GM12873 (cell line): Measurements from ENCODE around the gene MCRIP2.

ENCODE experiments used
- CTCF ChIP-seq: IDR thresholded peaks from 2 replicates; pipeline ENCODE4 v1.5.1; 2012; ENCODE audit warnings: low read depth, mild to moderate bottlenecking, moderate library complexity, low read length, control low read depth; ENCODE audit not compliant: insufficient read depth; ENCODE audit errors: missing control alignments

The MCRIP2 gene

GRCh38 chr16:641326-642188, at the start of gene MCRIP2:
MCRIP2 (plus strand) TSS chr16:641828; CDS start chr16:641992, 164 bp downstream.
- TF ChIP-seq CTCF: no peak

GRCh38 chr16:591892-592517, 49.6 kb upstream of the MCRIP2 start:
- no peak for TF ChIP-seq CTCF

GRCh38 chr16:592518-593306, 48.9 kb upstream of the MCRIP2 start:
- no peak for TF ChIP-seq CTCF

- no peak for TF ChIP-seq CTCF
Observed at GRCh38 chr16:593406-593805, 48.2 kb upstream of the MCRIP2 start.

GRCh38 chr16:593807-594206, 47.8 kb upstream of the MCRIP2 start:
- TF ChIP-seq CTCF: no peak

GRCh38 chr16:595094-595528, 46.5 kb upstream of the MCRIP2 start:
- no peak for TF ChIP-seq CTCF
